ENCODE measurements around the gene CEP128.

DNA sequence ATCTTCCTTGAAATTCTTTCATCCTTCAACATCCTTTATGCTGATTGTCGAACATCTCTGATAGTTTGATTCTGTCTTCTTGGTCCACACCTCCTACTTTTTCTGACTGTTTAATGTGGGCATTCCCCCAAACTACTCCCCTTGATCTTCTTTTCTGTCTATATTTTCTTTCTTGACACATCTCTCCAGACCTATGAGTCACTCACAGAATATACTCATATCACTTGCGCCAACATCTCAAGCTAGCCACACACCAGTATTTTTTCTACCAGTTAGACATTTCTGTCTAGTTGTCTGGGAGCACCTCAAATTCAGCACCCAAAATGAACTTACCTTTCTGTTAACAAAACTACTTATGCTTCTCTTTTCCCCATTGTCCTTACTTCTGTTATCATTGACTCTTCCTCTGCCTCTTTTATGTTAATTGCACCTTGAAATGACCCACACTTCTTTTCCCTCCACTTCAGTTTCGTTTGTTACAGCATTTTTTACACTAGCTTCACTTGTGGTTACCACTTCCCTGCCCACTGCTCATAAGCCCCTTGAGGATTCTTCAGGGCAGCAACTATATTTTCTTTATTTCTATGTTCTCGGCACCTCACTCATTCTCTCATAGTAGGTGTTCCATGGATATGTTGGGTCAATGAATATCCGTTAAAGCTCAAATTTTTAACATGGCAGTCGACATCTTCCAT is 47.3 kb upstream of the CEP128 start:
- TF ChIP-seq, protein P1, sequence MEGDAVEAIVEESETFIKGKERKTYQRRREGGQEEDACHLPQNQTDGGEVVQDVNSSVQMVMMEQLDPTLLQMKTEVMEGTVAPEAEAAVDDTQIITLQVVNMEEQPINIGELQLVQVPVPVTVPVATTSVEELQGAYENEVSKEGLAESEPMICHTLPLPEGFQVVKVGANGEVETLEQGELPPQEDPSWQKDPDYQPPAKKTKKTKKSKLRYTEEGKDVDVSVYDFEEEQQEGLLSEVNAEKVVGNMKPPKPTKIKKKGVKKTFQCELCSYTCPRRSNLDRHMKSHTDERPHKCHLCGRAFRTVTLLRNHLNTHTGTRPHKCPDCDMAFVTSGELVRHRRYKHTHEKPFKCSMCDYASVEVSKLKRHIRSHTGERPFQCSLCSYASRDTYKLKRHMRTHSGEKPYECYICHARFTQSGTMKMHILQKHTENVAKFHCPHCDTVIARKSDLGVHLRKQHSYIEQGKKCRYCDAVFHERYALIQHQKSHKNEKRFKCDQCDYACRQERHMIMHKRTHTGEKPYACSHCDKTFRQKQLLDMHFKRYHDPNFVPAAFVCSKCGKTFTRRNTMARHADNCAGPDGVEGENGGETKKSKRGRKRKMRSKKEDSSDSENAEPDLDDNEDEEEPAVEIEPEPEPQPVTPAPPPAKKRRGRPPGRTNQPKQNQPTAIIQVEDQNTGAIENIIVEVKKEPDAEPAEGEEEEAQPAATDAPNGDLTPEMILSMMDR (IDR thresholded peaks at IDR 0.05) = no peak
- no peak for TF ChIP-seq POLR2A (IDR thresholded peaks at IDR 0.05)

All from transverse colon (tissue), 3 donors.